HEK293T (cell line): ENCODE data around the gene KIRREL1.

ENCODE experiments used
- CTCF ChIA-PET: fragments of 350-600 bp; formaldehyde crosslinking; extraction: SDS; loops from one replicate; lab custom pipeline; 2021; ENCODE audit warnings: antibody characterized with exemption, inconsistent platforms; lab: Yijun Ruan, JAX
- POLR2A ChIA-PET: fragments of 350-600 bp; formaldehyde crosslinking; extraction: SDS; loops from one replicate; lab custom pipeline; 2020; ENCODE audit warnings: antibody characterized with exemption, inconsistent platforms; lab: Yijun Ruan, JAX
- DNase-seq: peaks from one replicate; pipeline ENCODE4 v3.0.0; 2012; ENCODE audit warnings: mixed read lengths; ENCODE audit errors: extremely low spot score
- ARNT ChIP-seq: fragments of 450-650 bp; IDR thresholded peaks from 2 replicates; pipeline ENCODE4 v1.6.1; 2017; ENCODE audit warnings: mild to moderate bottlenecking
- BHLHE40 ChIP-seq: fragments of 450-650 bp; IDR thresholded peaks from 2 replicates; pipeline ENCODE4 v1.6.1; 2016; ENCODE audit warnings: mild to moderate bottlenecking, moderate library complexity, borderline replicate concordance
- CTBP1 ChIP-seq: fragments of 450-650 bp; IDR thresholded peaks from 2 replicates; pipeline ENCODE4 v1.6.1; 2016; ENCODE audit warnings: borderline replicate concordance
- ELF4 ChIP-seq: fragments of 450-650 bp; IDR thresholded peaks from 2 replicates; pipeline ENCODE4 v1.6.1; 2017; ENCODE audit warnings: antibody characterized with exemption
- FOXA1 ChIP-seq: fragments of 450-650 bp; IDR thresholded peaks from 2 replicates; pipeline ENCODE4 v1.6.1; 2016; ENCODE audit warnings: mild to moderate bottlenecking
- FOXK2 ChIP-seq: fragments of 450-650 bp; IDR thresholded peaks from 2 replicates; pipeline ENCODE4 v1.6.1; 2016; ENCODE audit warnings: mild to moderate bottlenecking
- FOXM1 ChIP-seq: fragments of 450-650 bp; IDR thresholded peaks from 2 replicates; pipeline ENCODE4 v1.6.1; 2017; ENCODE audit warnings: mild to moderate bottlenecking, borderline replicate concordance
- HDGF ChIP-seq: fragments of 450-650 bp; IDR thresholded peaks from 2 replicates; pipeline ENCODE4 v1.6.1; 2017; ENCODE audit warnings: antibody characterized with exemption, borderline replicate concordance
- L3MBTL2 ChIP-seq: fragments of 450-650 bp; conservative IDR thresholded peaks from 2 replicates; pipeline ENCODE4 v1.6.1; 2016; ENCODE audit warnings: mild to moderate bottlenecking
- LEF1 ChIP-seq: fragments of 450-650 bp; IDR thresholded peaks from 2 replicates; pipeline ENCODE4 v1.6.1; 2017; ENCODE audit warnings: mild to moderate bottlenecking, borderline replicate concordance
- NFRKB ChIP-seq: fragments of 450-650 bp; IDR thresholded peaks from 2 replicates; pipeline ENCODE4 v1.6.1; 2016; ENCODE audit warnings: mild to moderate bottlenecking, moderate library complexity
- SP1 ChIP-seq: fragments of 450-650 bp; IDR thresholded peaks from 2 replicates; pipeline ENCODE4 v1.6.1; 2017
- SUZ12 ChIP-seq: fragments of 450-650 bp; IDR thresholded peaks from 2 replicates; pipeline ENCODE4 v1.6.1; 2016; ENCODE audit warnings: mild to moderate bottlenecking
- TARDBP ChIP-seq: fragments of 450-650 bp; IDR thresholded peaks from 2 replicates; pipeline ENCODE4 v1.6.1; 2016
- ZNF384 ChIP-seq: fragments of 450-650 bp; IDR thresholded peaks from 2 replicates; pipeline ENCODE4 v1.6.1; 2016
- TF ChIP-seq, protein P1 (sequence below): fragments of 450-650 bp; IDR thresholded peaks from 2 replicates; pipeline ENCODE4 v1.6.1; 2016

Gene KIRREL1

DNA sequence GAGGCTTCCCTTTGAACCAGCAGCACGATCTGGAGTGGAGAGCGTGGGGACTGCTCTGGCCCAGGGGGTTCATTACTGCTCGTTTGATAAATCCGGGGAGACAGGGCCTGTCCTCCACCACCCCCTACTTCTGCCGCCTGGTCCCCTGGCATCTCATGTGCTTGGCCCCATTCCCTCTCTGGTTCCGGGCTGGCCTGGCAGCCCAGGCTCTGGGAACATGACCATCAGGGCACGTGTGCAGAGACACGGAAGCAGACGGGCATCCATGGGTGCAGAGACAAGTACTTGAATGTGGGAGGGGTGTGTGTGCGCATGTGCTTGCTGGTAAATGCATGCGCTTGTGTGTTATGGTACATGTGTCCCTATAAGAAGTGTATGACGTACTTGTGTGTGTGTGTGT is 75.5 kb downstream of the KIRREL1 start:
- no peak for TF ChIP-seq FOXM1
- TF ChIP-seq FOXA1: no peak
- TF ChIP-seq ZNF384: no peak
- TF ChIP-seq BHLHE40: no peak
- TF ChIP-seq TARDBP: no peak
- no peak for TF ChIP-seq L3MBTL2
- TF ChIP-seq SUZ12: no peak
- TF ChIP-seq, protein P1, sequence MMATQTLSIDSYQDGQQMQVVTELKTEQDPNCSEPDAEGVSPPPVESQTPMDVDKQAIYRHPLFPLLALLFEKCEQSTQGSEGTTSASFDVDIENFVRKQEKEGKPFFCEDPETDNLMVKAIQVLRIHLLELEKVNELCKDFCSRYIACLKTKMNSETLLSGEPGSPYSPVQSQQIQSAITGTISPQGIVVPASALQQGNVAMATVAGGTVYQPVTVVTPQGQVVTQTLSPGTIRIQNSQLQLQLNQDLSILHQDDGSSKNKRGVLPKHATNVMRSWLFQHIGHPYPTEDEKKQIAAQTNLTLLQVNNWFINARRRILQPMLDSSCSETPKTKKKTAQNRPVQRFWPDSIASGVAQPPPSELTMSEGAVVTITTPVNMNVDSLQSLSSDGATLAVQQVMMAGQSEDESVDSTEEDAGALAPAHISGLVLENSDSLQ: no peak
- no peak for TF ChIP-seq ELF4
- no peak for TF ChIP-seq CTBP1
- no peak for TF ChIP-seq HDGF
- no peak for TF ChIP-seq SP1
- no peak for DNase-seq
- POLR2A ChIA-PET: no interaction called here
- CTCF ChIA-PET: no interaction called here

DNA sequence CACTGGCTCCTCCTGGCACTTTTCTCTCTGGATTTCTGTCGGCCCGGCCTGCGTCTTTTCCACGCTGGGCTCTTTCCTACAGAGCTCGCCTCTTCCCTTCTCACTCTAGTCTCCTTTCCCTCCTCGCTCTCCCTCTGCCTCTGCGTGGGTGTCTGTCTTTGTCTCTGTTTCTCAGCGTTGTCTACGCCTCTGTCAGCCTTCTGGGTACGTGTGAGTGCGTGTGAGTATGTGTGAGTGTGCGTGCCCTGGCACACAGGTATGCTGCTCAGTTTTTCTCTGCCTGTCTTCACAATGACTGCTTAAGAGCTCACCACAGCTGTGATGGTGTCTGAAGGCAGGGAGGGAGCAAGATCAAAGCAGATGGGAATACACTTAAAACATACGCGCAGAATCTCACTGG is 77.7 kb downstream of the KIRREL1 start:
- POLR2A ChIA-PET: no interaction called here
- TF ChIP-seq ARNT: no peak
- TF ChIP-seq TARDBP: no peak
- TF ChIP-seq FOXM1: no peak
- TF ChIP-seq ZNF384: no peak
- TF ChIP-seq SP1: no peak
- TF ChIP-seq, protein P1: no peak
- TF ChIP-seq FOXA1: no peak
- no peak for TF ChIP-seq CTBP1
- TF ChIP-seq LEF1: no peak
- TF ChIP-seq L3MBTL2: no peak
- TF ChIP-seq HDGF: no peak
- no peak for TF ChIP-seq SUZ12
- no peak for TF ChIP-seq FOXK2
- no peak for TF ChIP-seq ELF4
- no peak for TF ChIP-seq NFRKB
- TF ChIP-seq BHLHE40: no peak
- no peak for DNase-seq
- CTCF ChIA-PET: no interaction called here

DNA sequence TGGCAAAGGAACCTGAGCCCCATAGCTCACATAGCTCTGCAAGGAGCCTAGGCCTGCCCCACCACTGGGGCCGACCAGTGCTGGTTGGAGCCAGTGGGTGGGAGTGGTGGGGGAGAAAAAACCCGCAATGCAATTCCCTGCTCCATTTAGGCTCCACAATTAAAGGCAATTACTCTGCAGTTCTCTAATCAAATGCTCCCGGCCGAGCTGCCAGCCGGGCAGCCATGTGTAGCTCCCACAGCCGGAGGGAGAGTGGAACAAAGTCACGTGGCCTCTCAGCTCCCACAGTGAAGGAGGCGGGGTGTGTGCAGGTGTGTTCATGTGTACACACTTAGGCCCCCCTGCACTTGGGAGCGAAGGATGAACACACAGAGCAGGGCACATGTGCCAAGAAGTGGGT is 81.6 kb downstream of the KIRREL1 start:
- no peak for DNase-seq
- CTCF ChIA-PET: interaction anchor here (0.6 to 1.0 kb wide), 2 partner anchors 50 to 73 kb away, joined by 3 read pairs; no protein-coding TSS in a partner anchor
- TF ChIP-seq BHLHE40: no peak
- no peak for TF ChIP-seq FOXK2
- TF ChIP-seq NFRKB: no peak
- TF ChIP-seq L3MBTL2: no peak
- no peak for TF ChIP-seq CTBP1
- POLR2A ChIA-PET: interaction anchor here (0.9 to 1.0 kb wide), 2 partner anchors 8 to 81 kb away, joined by 3 read pairs; no protein-coding TSS in a partner anchor

DNA sequence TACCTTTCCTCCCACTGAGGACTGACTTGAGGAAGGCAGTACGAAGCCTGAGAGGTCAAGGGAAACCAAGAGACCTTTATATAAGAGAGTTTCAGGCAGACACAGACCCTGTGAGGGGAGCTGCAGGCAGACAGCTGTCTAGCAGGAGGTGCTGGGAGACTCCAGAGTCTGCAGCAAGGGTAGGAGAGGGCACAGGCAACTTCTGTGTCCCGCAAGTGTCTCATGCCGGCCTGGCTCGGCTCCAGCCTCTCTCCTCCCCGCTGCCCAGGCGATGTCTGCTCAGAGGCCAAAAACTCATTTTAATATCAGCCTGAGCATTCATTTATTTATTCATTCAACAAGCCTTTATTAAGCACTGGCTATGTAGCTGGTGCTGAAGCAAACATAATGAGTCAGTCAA is 83.0 kb downstream of the KIRREL1 start:
- ChIA-PET POLR2A (no interaction called here), CTCF (interaction anchor here (0.7 kb wide), 1 partner anchor 16 kb away, joined by 3 read pairs; no protein-coding TSS in a partner anchor)
- no peak for DNase-seq
- TF ChIP-seq SP1 (no peak), L3MBTL2 (no peak), TARDBP (no peak), LEF1 (no peak), FOXM1 (no peak), CTBP1 (no peak)

DNA sequence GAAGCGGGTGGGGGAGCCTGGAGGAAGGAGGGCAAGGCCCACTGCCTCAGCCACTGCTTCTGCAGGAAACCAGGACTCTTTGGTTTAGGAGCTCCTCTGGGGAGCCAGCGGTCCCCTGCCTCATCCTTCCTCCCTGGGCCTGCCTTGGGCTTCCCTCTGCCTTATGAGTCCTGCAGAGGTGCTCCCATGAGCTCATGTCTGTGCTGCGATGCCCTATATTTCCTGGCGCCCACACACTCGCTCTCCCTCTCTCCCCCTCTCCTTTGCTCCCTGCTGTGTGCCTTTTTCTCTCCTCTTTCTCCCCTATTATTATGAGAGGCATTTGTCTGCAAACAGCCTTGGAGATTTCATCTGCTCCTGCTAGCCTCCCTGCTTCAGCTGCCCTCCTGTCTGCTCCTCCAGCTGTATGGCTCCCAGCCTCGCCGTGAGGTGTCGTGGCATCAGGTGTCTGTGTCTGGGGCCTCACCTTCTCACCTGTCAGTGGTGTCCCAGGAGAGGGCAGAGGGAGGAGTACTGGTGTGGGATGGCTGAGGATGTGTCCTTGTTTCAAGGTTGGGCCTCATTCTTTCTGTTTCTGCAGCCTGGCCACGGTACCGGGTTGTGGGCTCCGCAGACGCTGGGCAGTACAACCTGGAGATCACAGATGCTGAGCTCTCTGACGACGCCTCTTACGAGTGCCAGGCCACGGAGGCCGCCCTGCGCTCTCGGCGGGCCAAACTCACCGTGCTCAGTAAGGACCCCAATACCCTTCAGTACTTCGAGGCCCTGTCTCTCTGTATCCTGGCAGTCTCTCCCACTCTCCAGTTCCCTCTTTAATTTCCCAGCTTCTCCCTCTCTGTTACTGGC is 84.2 kb downstream of the KIRREL1 start:
- no peak for DNase-seq
- no peak for TF ChIP-seq NFRKB
- TF ChIP-seq SUZ12: no peak
- TF ChIP-seq FOXM1: no peak
- no peak for TF ChIP-seq ARNT
- TF ChIP-seq, protein P1: no peak
- TF ChIP-seq FOXA1: no peak
- TF ChIP-seq ELF4: no peak
- no peak for TF ChIP-seq HDGF
- no peak for TF ChIP-seq BHLHE40
- TF ChIP-seq CTBP1: no peak
- TF ChIP-seq LEF1: no peak
- no peak for TF ChIP-seq SP1
- TF ChIP-seq L3MBTL2: no peak
- TF ChIP-seq ZNF384: no peak
- no peak for TF ChIP-seq FOXK2
- no peak for TF ChIP-seq TARDBP
- CTCF ChIA-PET: interaction anchor here (0.7 kb wide), 1 partner anchor 36 kb away, joined by 5 read pairs; no protein-coding TSS in a partner anchor
- POLR2A ChIA-PET: no interaction called here
